ENCODE data around the gene TNFRSF18. TPM values are rescaled to one million over a fixed set of nuclear protein-coding genes. Genes with fewer than 3 reads are reported as not detected.

Gene TNFRSF18
- polyA plus RNA-seq, 1 donor from 2014 or later: not detected

- no peaks in the 10 kb centered on the region for H3K27me3 ChIP-seq (ENCODE audit: insufficient read depth, low read depth, low read length)
- peak within 1 kb of the TSS; percentile 87 for H3K9ac ChIP-seq (ENCODE audit: low read length)
- no peaks in the 10 kb centered on the region for H3K9me3 ChIP-seq (ENCODE audit: low read length)
- H3F3A ChIP-seq (ENCODE audit: insufficient read depth, low read length, poor library complexity, severe bottlenecking): no peaks in the 10 kb centered on the region
- no peaks in the 10 kb centered on the region for H3K36me3 ChIP-seq (ENCODE audit: insufficient read depth, low read length)
- TF ChIP-seq EP300 (conservative IDR thresholded peaks at IDR 0.05; ENCODE audit: poor library complexity, severe bottlenecking) (peak; percentile 36), RAD21 (conservative IDR thresholded peaks at IDR 0.05) (no peak), POLR2AphosphoS5 (IDR thresholded peaks at IDR 0.05) (peak; percentile 73), TAF1 (IDR thresholded peaks at IDR 0.05; ENCODE audit: low read depth) (peak; percentile 87), REST (IDR thresholded peaks at IDR 0.05; ENCODE audit: borderline replicate concordance) (peak; percentile 75), EZH2 (IDR thresholded peaks at IDR 0.05; ENCODE audit: borderline replicate concordance, insufficient read depth, low read length, poor library complexity, severe bottlenecking) (no peak), MXI1 (conservative IDR thresholded peaks at IDR 0.05; ENCODE audit: poor library complexity, severe bottlenecking) (peak; percentile 76), SMC3 (conservative IDR thresholded peaks at IDR 0.05; ENCODE audit: poor library complexity) (peak; percentile 42), CTCF (IDR thresholded peaks at IDR 0.05; ENCODE audit: poor library complexity, severe bottlenecking) (no peak)
- peak within 1 kb of the TSS; percentile 74 for H3K27ac ChIP-seq (ENCODE audit: low read length)
- peak within 1 kb of the TSS; percentile 95 for H3K4me2 ChIP-seq (ENCODE audit: low read length)
- no peaks in the 10 kb centered on the region for H3K9me2 ChIP-seq (ENCODE audit: insufficient read depth, low read length)
- no peaks in the 10 kb centered on the region for H4K20me1 ChIP-seq (ENCODE audit: insufficient read depth)
- peak within 1 kb of the TSS; percentile 41 for H2AFZ ChIP-seq (ENCODE audit: low read depth, low read length)
- peak within 1 kb of the TSS; percentile 94 for H3K4me3 ChIP-seq (ENCODE audit: low read length)
- H3K79me2 ChIP-seq (replicated peaks; ENCODE audit: insufficient read depth, low read length): peaks cover 24% of the 10 kb centered on the region
Observed at GRCh38 chr1:1231400-1232207, 25.2 kb upstream of the TNFRSF18 start, which contains the start of gene SDF4. TSS of gene SDF4 (minus strand) at chr1:1232001. CDS start at chr1:1228772, 3,229 bp downstream.

- Histone ChIP-seq H3K79me2 (replicated peaks; ENCODE audit: insufficient read depth, low read length) (peaks cover 24% of the 10 kb centered on the region), H3K27ac (ENCODE audit: low read length) (peak overlapping the region; percentile 74), H2AFZ (ENCODE audit: low read depth, low read length) (peak overlapping the region; percentile 41), H3K4me3 (ENCODE audit: low read length) (peak overlapping the region; percentile 94), H3K4me2 (ENCODE audit: low read length) (peak overlapping the region; percentile 95), H3K9me3 (ENCODE audit: low read length) (no peaks in the 10 kb centered on the region), H3K36me3 (ENCODE audit: insufficient read depth, low read length) (no peaks in the 10 kb centered on the region), H3K27me3 (ENCODE audit: insufficient read depth, low read depth, low read length) (no peaks in the 10 kb centered on the region), H4K20me1 (ENCODE audit: insufficient read depth) (no peaks in the 10 kb centered on the region), H3F3A (ENCODE audit: insufficient read depth, low read length, poor library complexity, severe bottlenecking) (no peaks in the 10 kb centered on the region), H3K9me2 (ENCODE audit: insufficient read depth, low read length) (no peaks in the 10 kb centered on the region), H3K9ac (ENCODE audit: low read length) (peak overlapping the region; percentile 87)
- TF ChIP-seq CTCF (IDR thresholded peaks at IDR 0.05; ENCODE audit: poor library complexity, severe bottlenecking): peak; percentile 18
- no peak for TF ChIP-seq REST (IDR thresholded peaks at IDR 0.05; ENCODE audit: borderline replicate concordance)
Observed at GRCh38 chr1:1230656-1231399, 24.4 kb upstream of the TNFRSF18 start.

Measured in neural cell (in vitro differentiated cells).